Erythroblast (primary cell): Measurements from ENCODE around the gene CIC.

Experiments used
- GATA1 ChIP-seq: IDR thresholded peaks from 2 replicates; pipeline ENCODE4 v1.6.1; 2011; ENCODE audit warnings: low read depth, mild to moderate bottlenecking, control low read depth, low read length, moderate library complexity
- POLR2A ChIP-seq: IDR thresholded peaks from 2 replicates; pipeline ENCODE4 v1.6.1; 2011; ENCODE audit warnings: mild to moderate bottlenecking, low read length

- TF ChIP-seq POLR2A, result no peak
- TF ChIP-seq GATA1, result no peak
These were observed 21.1 kb downstream of the CIC start for GRCh38 chr19:42290136-42290522.
